GM21423 (cell line): ENCODE measurements around the gene NR2C2.

Experiments used
- ATAC-seq: cut with Tn5 transposase; IDR thresholded peaks from one replicate; pipeline ENCODE4 v1.9.1; 2021; ENCODE audit warnings: mild to moderate bottlenecking, moderate library complexity; ENCODE audit not compliant: unreplicated experiment

NR2C2 gene

DNA sequence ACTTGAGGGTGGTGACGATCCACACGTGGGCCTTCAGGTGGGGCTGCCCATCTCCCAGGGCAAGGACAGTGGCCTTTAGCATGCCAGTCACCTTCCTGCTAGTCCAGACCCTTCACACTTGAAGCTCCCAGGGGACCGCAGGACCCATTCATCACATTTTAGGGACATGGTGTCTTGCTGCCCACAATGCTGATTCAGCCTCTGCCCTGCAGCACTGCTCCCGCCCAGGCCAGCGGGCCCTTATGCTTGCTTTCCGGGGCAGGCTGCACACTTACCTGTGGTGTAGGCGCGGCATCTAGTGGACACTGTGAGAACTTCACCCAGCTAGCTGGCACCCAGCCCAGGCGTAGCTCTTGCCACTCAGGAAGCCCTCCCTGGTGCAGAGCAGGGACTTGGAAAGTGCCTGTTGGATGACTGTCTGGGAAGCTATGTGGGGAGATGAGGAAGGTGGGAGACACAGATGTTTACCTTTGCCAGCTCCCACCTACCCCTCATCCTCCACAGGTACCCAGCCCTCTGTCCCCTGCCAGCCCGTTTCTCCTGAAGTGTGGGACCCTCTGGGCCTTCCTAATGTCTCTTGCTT is 26.3 kb upstream of the NR2C2 start:
- ATAC-seq = peak; percentile 83

DNA sequence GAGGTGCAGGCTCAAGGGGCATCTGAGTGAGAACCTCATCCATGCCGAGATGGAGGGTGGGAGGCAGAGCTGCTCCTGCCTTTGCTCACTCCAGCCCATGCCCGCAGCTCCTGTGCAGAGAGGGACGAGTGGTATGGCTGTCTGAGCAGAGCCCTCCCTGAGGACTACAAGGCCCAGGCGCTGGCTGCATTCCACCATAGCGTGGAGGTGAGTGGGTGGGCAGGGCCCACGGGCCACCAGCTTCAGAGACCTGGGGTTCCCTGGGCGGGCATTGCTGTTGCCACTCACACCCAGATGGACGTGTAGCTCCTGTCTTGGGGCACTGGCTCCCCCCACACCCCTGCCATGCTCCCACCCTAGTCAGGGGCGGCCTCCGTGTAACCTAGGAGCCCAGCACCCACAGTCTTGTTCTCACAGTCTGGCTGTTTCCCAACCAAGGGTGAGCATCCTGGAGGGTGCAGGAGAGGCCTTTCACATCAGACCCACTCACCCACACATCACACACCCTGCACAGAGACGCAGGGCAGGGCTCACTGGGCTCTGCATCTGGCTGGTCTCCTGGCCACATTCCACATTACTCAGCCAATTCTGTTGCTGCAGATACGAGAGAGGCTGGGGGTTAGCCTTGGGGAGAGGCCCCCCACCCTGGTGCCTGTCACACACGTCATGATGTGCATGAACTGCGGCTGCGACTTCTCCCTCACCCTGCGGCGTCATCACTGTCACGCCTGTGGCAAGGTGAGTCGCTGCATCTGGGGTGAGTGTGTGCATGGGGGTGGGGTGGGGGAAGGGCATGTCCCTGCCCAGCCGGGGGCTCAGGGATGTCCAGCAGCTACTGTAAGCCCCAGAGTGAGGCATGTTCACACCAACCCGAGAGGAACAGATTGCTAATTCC is 25.3 kb upstream of the NR2C2 start:
- ATAC-seq = no peak

DNA sequence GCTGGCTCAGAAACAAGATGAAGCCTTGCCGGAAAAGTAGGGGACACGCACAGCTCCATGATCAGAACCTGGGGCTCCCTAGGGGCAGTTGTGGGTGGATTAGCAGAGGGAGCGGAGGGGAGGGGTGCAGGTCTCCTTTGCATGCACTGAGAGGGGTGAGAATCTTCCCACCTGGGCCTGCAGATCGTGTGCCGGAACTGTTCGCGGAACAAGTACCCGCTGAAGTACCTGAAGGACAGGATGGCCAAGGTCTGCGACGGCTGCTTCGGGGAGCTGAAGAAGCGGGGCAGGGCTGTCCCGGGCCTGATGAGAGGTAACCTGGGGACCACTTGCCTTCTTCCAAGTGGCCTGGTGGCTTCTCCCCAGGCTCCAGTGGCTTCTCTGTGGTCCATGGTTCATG is 24.5 kb upstream of the NR2C2 start:
- ATAC-seq = no peak

DNA sequence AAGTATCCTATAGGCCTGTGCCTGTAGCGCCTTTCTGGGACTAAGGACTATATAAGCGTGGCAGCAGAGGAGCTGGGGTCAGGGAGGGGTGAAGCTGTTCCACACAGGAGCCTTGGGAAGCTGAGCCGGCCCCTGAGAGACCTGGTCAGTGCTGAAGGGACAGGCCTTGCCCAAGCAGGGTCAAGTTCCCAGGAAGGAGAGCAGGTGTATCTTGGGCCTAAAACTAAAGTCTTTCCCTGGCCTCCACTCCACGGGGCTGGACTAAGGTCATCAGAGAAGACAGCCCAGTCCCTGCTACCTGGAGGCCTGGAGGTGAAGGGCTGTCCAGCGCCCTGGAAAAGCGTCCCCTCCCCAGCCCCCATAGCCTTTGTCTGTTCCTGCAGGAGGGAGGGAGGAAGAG is 23.9 kb upstream of the NR2C2 start:
- no peak for ATAC-seq

DNA sequence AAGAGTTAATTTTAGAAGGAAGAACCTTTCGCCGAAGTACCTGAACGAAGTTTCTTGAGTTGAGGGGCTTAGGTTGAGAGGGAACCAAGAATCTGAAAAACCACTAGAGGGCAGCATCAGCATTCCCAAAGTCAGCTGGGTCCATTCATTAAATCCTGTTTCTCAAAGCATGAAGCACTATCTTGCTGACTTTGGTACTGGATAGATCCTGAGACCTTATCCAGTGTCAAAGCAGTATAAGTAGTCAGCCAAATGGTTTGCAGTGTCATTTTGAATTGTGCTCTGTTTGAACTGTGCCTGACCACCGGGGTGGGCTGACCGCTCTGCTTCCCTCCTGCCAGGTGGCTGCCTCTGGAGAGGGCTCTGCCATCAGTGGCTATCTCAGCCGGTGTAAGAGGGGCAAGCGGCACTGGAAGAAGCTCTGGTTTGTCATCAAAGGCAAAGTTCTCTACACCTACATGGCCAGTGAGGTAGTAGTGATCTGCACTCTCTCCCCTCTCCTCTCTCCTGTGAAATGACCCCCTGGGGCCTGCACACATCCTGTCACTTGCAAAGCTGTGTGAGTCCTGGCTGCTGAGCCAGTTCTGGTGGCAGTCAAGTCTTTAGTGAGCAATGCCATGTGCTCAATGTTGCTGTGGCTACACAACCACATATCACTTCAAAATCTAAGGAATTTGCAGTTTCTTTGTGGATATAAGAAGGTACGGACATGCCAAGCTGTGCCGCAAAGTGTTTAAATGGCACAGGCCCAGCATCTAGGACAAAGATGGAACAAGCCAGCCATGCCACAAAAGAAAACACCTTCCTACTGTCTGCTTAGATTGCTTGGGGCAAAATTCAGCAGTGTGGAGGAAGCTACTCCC is 21.4 kb upstream of the NR2C2 start:
- ATAC-seq = no peak

DNA sequence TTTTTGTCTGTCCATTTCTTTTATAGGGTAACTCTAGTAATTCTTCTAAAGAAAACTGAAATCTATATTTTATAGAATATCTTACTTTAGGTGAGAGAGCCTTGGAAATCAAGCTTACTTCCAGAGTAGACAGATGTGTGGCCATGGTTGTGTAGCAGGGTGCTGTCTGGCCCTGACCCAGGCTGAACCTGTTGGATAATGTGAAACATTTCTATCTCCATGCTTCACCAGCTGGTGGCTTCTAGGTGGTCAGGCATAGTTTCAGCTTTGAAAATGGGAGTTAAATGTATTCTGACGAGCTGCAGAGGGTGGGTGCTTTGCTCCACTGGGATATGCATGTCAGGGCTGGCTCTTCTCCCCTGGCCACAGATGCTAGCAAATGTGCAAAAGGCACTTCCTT is 20.8 kb upstream of the NR2C2 start:
- no peak for ATAC-seq

DNA sequence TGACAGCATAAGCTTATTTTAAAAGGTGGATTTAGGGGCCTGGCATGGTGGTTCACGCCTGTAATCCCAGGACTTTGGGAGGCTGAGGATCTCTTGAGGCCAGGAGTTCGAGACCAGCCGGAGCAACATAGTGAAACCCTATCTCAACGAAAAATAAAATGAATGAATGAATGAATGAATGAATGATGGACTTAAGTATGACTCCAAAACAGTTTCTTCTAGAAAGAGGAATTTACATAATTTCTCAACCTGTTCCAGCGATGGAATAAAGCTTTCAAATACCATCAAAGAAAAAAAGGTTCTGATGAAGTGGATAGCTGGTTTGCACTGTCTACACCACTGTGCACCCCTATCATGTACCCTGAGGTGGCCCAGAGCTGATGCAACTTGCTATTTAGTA is 20.1 kb upstream of the NR2C2 start:
- no peak for ATAC-seq

DNA sequence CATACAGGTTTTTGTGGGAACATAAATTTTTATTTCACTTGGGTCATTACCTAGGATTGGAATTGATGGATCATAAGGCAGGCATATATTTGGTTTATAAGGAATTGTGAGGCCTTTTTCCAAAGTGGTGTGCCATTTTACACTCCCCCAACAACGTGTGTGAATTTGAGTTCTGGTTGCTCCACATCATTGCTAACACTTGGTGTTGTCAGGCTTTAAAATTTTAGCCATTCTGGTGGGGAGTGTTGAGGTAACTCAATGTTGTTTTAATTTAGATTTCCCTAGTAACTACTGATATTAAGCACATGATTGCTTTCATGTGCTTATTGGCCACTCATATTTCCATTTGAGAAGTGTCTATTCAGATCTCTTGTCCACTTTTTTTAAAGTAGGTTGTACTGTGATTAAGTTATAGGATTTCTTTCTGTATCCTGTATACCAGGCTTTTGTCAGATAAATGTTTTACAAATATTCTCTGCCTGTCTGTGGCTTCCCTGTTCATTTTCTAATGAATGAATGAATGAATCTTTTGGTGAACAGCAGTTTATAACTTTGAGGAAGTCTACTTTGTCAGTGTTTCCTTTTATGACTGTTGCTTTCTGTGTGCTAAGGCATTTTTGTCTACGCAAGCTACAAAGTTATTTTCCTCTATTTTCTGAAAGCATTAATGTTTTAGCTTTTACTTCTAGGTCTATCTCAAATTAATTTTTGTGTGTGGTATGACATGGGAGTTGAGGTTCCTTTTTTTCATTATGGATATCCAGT is 17.9 kb upstream of the NR2C2 start:
- ATAC-seq = no peak

DNA sequence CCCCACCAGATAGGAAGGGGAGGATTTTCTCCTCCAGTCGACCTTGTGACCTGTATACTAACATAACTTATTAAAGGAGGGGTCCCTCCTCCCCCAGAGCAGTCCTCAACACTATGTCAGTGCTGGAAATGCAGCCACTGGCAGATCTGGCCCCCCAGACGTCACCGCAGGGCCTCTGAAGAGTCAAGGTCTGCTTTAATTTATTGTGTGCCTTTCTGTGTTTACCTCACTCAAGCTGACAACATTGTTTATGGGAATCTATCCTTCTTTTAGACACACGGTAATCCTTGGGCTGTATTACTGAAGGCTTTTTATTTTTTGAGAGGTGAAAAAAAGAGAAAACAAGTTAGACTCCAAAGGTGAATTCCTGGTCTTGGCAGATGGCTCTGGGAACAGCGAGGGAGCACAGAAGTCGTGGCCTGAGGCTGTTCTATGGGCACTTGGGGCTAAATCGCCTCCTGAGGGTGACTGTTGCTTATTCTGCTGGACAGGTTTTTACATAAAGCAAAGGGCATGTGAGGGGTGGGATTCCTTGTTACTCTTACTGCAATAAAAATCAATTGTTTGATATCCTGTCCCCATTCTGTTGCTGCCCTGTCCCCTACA is 13.5 kb upstream of the NR2C2 start:
- ATAC-seq = no peak

DNA sequence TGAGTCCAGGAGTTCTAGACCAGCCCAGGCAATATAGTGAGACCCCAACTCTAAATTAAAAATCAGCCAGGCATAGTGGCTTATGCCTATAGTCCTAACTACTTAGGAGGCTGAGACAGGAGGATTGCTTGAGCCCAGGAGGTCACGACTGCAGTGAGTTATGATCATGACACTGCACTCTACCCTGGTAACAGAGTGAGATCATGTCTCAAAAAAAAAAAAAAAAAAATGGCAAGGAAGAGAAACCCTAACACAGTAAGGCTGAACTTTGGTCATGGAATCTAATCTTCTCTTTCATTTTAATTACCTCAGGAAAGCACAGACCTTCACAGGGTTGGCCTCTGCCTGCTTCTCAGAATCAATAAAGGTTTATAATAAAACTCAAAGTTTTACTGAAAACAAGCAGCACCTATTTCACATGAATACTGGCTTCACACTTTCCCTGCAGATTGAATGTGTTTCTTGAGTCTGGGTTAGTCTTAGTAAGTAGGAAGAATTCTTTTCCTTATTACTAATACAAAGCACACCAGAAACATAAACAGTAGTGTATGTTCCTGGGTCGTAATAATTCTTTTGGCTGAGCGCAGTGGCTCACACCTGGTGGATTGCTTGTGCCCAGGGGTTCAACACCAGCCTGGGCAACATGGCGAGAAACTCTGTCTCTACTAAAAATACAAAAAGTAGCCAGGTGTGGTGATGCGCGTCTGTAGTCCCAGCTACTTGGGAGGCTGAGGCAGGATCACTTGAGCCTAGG is 11.6 kb upstream of the NR2C2 start:
- no peak for ATAC-seq

DNA sequence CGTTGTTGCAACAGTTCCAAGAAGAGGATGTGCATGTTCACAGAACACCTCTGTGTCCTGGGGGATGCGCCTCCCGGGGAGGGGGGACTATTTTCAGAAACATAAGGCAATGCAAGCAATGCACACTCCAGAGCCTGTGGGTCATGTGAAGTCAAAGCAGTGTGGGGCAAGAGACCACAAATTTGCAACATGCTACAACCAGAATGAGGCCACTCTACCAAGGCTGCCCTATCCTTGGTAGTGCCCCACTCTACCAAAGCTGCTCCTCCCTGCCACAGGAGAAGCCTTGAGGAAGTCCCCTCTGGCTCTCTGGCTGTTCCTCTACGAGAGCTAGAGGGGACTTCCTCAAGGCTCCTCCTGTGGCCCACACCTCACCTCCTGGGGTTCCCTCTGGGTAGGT is 8.4 kb upstream of the NR2C2 start:
- ATAC-seq = no peak

DNA sequence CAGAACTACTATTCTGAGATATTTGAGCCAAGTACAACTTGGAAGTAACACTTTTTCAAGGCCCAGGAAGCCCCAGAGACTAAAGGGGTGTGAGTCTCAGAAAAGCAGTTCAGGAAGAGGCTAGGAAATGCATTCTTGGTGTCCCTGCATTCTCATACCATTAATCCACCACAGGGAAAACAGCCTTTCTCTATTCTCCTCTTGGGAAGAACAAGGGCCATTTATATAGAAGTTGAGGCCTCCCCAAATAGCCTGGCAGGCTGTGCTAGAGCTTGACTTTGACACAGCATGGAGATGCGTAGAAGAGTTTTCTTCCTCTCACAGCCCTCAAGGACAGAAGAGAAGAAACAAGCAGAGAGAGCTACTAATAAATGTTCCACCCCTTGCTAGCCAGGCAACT is 5.5 kb upstream of the NR2C2 start:
- no peak for ATAC-seq

DNA sequence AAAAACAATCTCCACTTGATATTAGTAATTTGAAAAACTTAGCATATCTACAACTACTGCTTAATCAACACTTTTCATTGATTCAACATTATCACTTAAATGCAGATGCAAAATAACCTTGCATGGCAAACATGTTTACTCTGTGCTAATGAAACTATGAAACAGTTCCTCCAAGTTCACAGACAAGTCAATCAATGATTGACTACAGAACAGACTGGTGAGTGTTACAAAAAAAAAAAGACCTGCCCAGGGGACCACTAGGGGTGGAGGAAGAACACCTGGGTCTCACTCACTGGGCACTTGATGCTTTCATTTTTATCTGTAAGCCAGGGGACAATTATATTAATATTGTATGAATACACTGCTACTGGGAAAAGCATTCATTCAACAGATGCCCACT is 4.3 kb upstream of the NR2C2 start:
- peak; percentile 23 for ATAC-seq

DNA sequence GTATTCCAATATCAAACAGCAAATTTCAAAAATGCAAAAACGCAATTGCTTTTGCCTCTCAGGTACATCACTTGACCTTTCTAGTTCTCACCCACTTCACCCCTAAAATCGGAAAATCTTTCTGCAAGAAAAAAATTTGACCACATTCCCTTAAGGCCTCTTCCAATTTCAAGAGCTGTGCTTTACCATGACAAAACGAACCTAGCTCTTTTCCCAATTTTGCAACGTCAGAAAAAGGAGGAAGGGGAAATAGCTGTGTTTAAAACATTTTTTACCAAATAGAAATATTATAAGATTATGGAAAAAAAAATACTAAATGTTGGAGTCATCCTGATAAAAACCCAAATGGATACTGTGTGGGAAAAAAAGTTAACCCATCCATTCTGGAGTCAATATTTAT is 1.1 kb upstream of the NR2C2 start:
- ATAC-seq = no peak

DNA sequence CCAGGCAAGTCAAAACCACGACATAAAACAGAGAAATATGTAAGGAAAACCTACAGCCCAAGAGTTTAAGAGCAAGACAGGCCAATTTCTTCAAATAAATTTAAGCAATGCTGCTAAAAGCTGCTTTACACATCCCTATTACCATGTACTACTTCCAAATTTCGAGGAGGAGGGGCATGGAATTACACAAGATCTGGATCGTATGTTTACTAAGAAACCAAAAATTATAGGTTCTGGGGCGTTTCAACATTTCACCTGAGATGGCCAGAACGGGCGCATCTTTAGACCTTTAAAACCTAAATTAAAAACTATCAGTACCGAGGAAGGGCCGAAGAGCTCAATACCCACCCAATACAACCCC is 664 bp upstream of the NR2C2 start:
- no peak for ATAC-seq

DNA sequence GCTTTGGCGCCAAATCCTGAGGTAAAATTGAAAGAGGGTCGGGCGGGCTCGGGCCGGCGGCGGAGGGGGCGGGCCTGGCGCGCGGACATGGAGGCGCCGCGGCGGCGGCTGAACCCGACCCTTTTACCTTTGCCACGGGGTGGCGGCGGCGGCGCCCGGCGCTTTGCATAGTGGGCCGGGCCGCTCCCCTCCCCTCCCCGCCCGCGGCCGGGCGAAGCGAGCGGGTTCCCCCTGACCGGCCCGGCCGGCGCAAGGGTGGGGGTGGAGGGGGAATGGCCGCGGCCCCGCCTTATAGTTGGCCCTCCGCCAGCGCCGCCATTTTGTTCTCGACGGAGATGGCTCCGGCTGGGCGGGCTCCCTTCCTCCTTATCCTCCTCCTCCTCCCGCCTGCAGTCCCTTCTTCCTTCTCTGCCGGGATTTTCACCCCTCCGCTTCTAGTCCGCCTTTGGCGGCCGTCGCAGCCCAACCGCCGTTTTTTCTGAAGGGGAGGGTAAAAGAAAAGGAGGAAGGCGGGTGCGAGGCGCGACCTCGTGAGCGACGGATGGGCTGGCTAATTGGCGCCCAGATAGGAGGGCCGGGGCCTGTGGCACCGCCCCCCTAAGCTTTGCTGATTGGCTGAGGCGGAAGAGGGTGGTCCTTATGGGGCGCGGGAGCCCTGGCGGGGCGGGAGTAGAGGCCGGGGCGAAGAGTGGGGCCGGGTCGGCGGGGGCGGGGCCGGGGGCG is 664 bp downstream of the NR2C2 start:
- peak; percentile 85 for ATAC-seq

DNA sequence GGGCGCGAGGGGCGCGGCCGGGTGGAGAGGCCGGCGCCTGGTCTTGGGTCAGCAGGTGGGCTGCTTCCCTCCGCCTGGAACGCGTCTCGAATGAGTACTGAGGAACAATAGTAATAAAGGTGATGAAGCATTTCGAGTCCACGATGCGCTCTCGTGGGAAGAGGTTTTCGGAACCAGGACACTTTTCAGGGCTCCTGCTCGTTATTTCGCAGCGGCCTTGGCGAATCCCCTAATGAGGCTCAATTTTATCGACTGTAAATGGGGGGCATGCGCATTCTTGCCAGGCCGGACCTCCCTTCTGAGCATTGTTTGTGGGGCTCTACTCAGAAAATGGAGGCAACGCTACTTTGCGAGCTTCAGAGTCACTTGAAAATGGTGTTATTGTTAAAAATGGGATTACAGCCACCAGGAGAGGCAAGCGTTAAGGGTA is 1.2 kb downstream of the NR2C2 start:
- ATAC-seq = no peak

DNA sequence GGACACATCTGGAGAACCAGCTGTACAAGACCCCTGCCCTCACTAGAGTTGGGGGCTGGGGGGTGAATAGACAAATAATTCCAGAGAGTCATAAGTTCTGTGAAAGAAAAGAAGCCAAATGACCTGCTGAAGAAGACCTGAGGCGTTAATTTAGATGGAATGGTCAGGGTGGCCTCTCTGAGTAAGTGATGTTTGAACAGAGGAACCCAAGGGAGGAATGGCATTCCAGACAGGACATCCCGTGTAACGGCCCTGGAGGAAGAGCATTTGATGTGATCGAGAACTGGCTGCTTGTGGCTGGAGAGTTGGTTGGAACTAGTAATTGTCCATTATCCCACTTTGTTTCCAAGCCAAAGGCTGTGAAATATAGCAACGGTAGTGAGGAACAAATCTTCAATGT is 1.7 kb downstream of the NR2C2 start:
- ATAC-seq = no peak

DNA sequence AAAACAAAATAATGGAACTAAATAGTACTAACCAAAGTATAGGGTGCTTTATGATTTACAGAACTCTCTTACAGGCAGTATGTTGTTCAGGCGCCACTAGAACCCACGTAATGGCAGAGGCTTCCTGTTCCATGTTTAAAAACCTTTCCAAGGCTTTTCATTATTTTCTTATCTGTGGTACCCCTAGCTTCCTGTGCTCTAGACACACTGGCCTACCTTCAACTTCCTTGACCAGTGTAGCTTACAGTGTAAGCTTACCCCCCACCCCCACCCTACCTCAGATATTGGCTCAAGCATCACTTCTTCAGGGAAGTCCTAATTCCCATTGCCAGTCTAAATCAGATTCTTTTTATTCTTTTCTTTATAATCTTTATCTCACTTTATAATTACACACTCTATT is 2.9 kb downstream of the NR2C2 start:
- ATAC-seq = no peak
